Measurements from ENCODE around the gene CAMK2G. TPM values are rescaled to one million over a fixed set of nuclear protein-coding genes. Genes with fewer than 3 reads are reported as not detected.

Gene CAMK2G
- polyA plus RNA-seq, 3 donors = 1.7 to 60.7 (median 3.0) TPM

DNA sequence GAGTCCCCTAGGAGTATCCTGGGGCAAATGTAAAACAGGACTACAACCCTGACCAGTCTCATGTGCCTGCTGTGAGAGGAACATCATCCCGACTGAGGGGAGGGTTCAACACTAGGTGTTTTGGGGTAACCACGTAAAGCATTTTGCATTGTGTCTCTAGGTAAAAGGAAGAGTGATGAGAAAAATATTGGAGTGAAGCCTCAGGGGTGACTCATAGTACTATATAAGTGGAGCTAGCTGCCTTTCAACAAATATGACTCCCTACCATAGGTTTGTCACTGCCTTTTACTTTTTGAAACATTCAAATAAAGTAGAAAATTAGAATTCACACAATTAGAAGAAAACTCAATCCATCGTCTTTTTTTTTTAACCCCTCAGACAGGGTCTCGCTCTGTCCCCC, 2.6 kb upstream of the CAMK2G start:
- no peak overlapping the region for H3K4me2 ChIP-seq (replicated peaks; ENCODE audit: extremely low read depth, low read length, poor library complexity, severe bottlenecking)
- no peak overlapping the region for H3K27ac ChIP-seq (ENCODE audit: low read depth in 1 of 2, low read length in 2 of 2)
- H3K9me3 ChIP-seq (replicated peaks in 1 of 2; ENCODE audit: control insufficient read depth in 1 of 2, insufficient read depth in 1 of 2, low read length in 2 of 2) = no peaks in the 10 kb centered on the region
- no peaks in the 10 kb centered on the region for H3K27me3 ChIP-seq (ENCODE audit: control insufficient read depth in 2 of 2, insufficient read depth in 2 of 2, low read length in 2 of 2)
- peaks cover 15% of the 10 kb centered on the region for H4K20me1 ChIP-seq (ENCODE audit: insufficient read depth, low read length)
- Mint-ChIP-seq H3K4me3 (no peak overlapping the region), H3K36me3 (peaks cover 11 to 12% of the 10 kb centered on the region in 2 donors), H3K4me1 (peaks cover 39% of the 10 kb centered on the region), H3K27ac (peak overlapping the region in 1 of 7 donors; percentile 68), H3K9me3 (peaks cover 0 to 2% (median 0%) of the 10 kb centered on the region in 7 donors), H3K27me3 (ENCODE audit: low read depth in 3 of 3) (peaks cover 1% of the 10 kb centered on the region in 3 donors)
- peaks cover 0 to 10% of the 10 kb centered on the region in 2 donors for H3K36me3 ChIP-seq (replicated peaks in 1 of 2; ENCODE audit: control insufficient read depth in 1 of 2, insufficient read depth in 2 of 2, low read length in 2 of 2)
- intact Hi-C loops (cut with micrococcal nuclease) = loop anchor here (5.0 kb wide), 2 partner anchors 65 to 275 kb away; partner anchors contain the start of genes ADK (in 1 of the 2), AP3M1 (in 1 of the 2) and NDST2 (in 1 of the 2)
- no peak for DNase-seq
- TF ChIP-seq, protein P1, sequence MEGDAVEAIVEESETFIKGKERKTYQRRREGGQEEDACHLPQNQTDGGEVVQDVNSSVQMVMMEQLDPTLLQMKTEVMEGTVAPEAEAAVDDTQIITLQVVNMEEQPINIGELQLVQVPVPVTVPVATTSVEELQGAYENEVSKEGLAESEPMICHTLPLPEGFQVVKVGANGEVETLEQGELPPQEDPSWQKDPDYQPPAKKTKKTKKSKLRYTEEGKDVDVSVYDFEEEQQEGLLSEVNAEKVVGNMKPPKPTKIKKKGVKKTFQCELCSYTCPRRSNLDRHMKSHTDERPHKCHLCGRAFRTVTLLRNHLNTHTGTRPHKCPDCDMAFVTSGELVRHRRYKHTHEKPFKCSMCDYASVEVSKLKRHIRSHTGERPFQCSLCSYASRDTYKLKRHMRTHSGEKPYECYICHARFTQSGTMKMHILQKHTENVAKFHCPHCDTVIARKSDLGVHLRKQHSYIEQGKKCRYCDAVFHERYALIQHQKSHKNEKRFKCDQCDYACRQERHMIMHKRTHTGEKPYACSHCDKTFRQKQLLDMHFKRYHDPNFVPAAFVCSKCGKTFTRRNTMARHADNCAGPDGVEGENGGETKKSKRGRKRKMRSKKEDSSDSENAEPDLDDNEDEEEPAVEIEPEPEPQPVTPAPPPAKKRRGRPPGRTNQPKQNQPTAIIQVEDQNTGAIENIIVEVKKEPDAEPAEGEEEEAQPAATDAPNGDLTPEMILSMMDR (IDR thresholded peaks at IDR 0.05) = no peak
- H2AFZ ChIP-seq (ENCODE audit: insufficient read depth, low read depth, low read length, poor library complexity, severe bottlenecking) = no peak overlapping the region
- H3K4me1 ChIP-seq (ENCODE audit: control insufficient read depth in 1 of 2, insufficient read depth in 2 of 2, low read length in 2 of 2) = peaks cover 28 to 41% of the 10 kb centered on the region in 2 donors
- WGBS (ENCODE audit: insufficient coverage) = 85% methylated on average over 4 of the region's 4 CpGs
- H3K79me2 ChIP-seq (ENCODE audit: insufficient read depth, low read length) = peaks cover 19% of the 10 kb centered on the region
- no peak overlapping the region for H3K9ac ChIP-seq (ENCODE audit: insufficient read depth, low read length, poor library complexity, severe bottlenecking)
- no peak overlapping the region for H3K4me3 ChIP-seq (replicated peaks in 1 of 3; ENCODE audit: low read depth in 2 of 3, low read length in 3 of 3)

GRCh38 chr10:73876566-73876965, 2.2 kb upstream of the CAMK2G start:
- no peak overlapping the region for H3K4me2 ChIP-seq (replicated peaks; ENCODE audit: extremely low read depth, low read length, poor library complexity, severe bottlenecking)
- Mint-ChIP-seq H3K4me1 (peaks cover 43% of the 10 kb centered on the region), H3K36me3 (peaks cover 15 to 16% of the 10 kb centered on the region in 2 donors), H3K27ac (peak overlapping the region in 1 of 7 donors; percentile 35), H3K9me3 (peaks cover 0 to 2% (median 0%) of the 10 kb centered on the region in 7 donors), H3K27me3 (ENCODE audit: low read depth in 3 of 3) (peaks cover 1% of the 10 kb centered on the region in 3 donors), H3K4me3 (no peak overlapping the region)
- no peaks in the 10 kb centered on the region for H3K27me3 ChIP-seq (ENCODE audit: control insufficient read depth in 2 of 2, insufficient read depth in 2 of 2, low read length in 2 of 2)
- TF ChIP-seq, protein P1 (IDR thresholded peaks at IDR 0.05) = no peak
- H3K27ac ChIP-seq (ENCODE audit: low read depth in 1 of 2, low read length in 2 of 2) = no peak overlapping the region
- peaks cover 23% of the 10 kb centered on the region for H3K79me2 ChIP-seq (ENCODE audit: insufficient read depth, low read length)
- no peaks in the 10 kb centered on the region for H3K9me3 ChIP-seq (replicated peaks in 1 of 2; ENCODE audit: control insufficient read depth in 1 of 2, insufficient read depth in 1 of 2, low read length in 2 of 2)
- peaks cover 0 to 14% of the 10 kb centered on the region in 2 donors for H3K36me3 ChIP-seq (replicated peaks in 1 of 2; ENCODE audit: control insufficient read depth in 1 of 2, insufficient read depth in 2 of 2, low read length in 2 of 2)
- intact Hi-C loops (cut with micrococcal nuclease) = loop anchor here (5.0 kb wide), 2 partner anchors 64 to 276 kb away; partner anchors contain the start of genes ADK (in 1 of the 2), AP3M1 (in 1 of the 2) and NDST2 (in 1 of the 2)
- peaks cover 28 to 45% of the 10 kb centered on the region in 2 donors for H3K4me1 ChIP-seq (ENCODE audit: control insufficient read depth in 1 of 2, insufficient read depth in 2 of 2, low read length in 2 of 2)
- peaks cover 19% of the 10 kb centered on the region for H4K20me1 ChIP-seq (ENCODE audit: insufficient read depth, low read length)
- DNase-seq = no peak
- H2AFZ ChIP-seq (ENCODE audit: insufficient read depth, low read depth, low read length, poor library complexity, severe bottlenecking) = no peak overlapping the region
- no peak overlapping the region for H3K9ac ChIP-seq (ENCODE audit: insufficient read depth, low read length, poor library complexity, severe bottlenecking)
- no peak overlapping the region for H3K4me3 ChIP-seq (replicated peaks in 1 of 3; ENCODE audit: low read depth in 2 of 3, low read length in 3 of 3)
